ENCODE data around the gene DLGAP1. TPM values are rescaled to one million over a fixed set of nuclear protein-coding genes. Genes with fewer than 3 reads are reported as not detected.

The DLGAP1 gene
- total and polyA plus RNA-seq, 2 of the 4 experiments (the other 2 are of a cell fraction) = under 0.01 to 0.09 TPM

- H2BK20ac ChIP-seq (ENCODE audit: low read depth, low read length) = no peak overlapping the region
- DNase-seq (no peak), ATAC-seq (ENCODE audit: low read depth) (no peak)
- H3K9me1 ChIP-seq (ENCODE audit: insufficient read depth, low read length) = no peaks in the 10 kb centered on the region
- TF ChIP-seq MAZ (IDR thresholded peaks at IDR 0.05; ENCODE audit: borderline replicate concordance, low read depth, low read length) (no peak), CTCF (conservative IDR thresholded peaks at IDR 0.05; ENCODE audit: low read depth, low read length) (no peak), CHD1 (IDR thresholded peaks at IDR 0.05; ENCODE audit: low read depth, low read length) (no peak), NFE2L2 (IDR thresholded peaks at IDR 0.05; ENCODE audit: low read depth, low read length) (no peak), MXI1 (IDR thresholded peaks at IDR 0.05; ENCODE audit: borderline replicate concordance, low read depth, low read length) (no peak), POLR2A (IDR thresholded peaks at IDR 0.05; ENCODE audit: low read depth, low read length) (no peak), ELK1 (IDR thresholded peaks at IDR 0.05; ENCODE audit: borderline replicate concordance, low read depth, low read length) (no peak), RCOR1 (IDR thresholded peaks at IDR 0.05; ENCODE audit: insufficient replicate concordance, low read length) (no peak), USF2 (IDR thresholded peaks at IDR 0.05; ENCODE audit: low read depth, low read length) (no peak), RFX5 (IDR thresholded peaks at IDR 0.05; ENCODE audit: low read depth, low read length) (no peak)
- H4K91ac ChIP-seq (ENCODE audit: insufficient read depth, low read depth, low read length) = no peak overlapping the region
- no peak overlapping the region for H3K56ac ChIP-seq (ENCODE audit: extremely low read depth, insufficient read depth, low read length)
- H2BK5ac ChIP-seq (ENCODE audit: low read depth, low read length, poor library complexity, severe bottlenecking) = no peak overlapping the region
- H2AFZ ChIP-seq (replicated peaks; ENCODE audit: low read length, poor library complexity) = no peak overlapping the region
- dilution Hi-C loops (cut with HindIII; ENCODE audit: low sequenced_read_pairs, unreplicated experiment) = no loop called here
- no peak overlapping the region for H3K4me3 ChIP-seq (ENCODE audit: insufficient read depth, low read depth, low read length)
- no peak overlapping the region for H4K5ac ChIP-seq (ENCODE audit: low read depth, low read length)
- no peak overlapping the region for H3K14ac ChIP-seq (replicated peaks; ENCODE audit: low read depth, low read length)
- CTCF ChIA-PET = no interaction called here
- no peaks in the 10 kb centered on the region for H3K79me1 ChIP-seq (ENCODE audit: low read depth in 1 of 2, low read length in 2 of 2)
- H3K4me2 ChIP-seq (ENCODE audit: low read depth, low read length) = no peak overlapping the region
- in situ Hi-C loops (cut with MboI; ENCODE audit: low sequenced_read_pairs) = no loop called here
- intact Hi-C loops (cut with micrococcal nuclease) = no loop called here
- no peaks in the 10 kb centered on the region for H3K36me3 ChIP-seq (ENCODE audit: control insufficient read depth, insufficient read depth, low read length)
- H3K4me1 ChIP-seq (ENCODE audit: control insufficient read depth, insufficient read depth, low read length) = no peaks in the 10 kb centered on the region
- H3K9ac ChIP-seq (ENCODE audit: low read depth, low read length) = no peak overlapping the region
- no peak overlapping the region for H3K4ac ChIP-seq (ENCODE audit: low read depth, low read length)
- no peak overlapping the region for H2AK5ac ChIP-seq (ENCODE audit: low read depth, low read length)
- no peak overlapping the region for H2AK9ac ChIP-seq (replicated peaks; ENCODE audit: low read depth, low read length, poor library complexity)
- POLR2A ChIA-PET (ENCODE audit: unreplicated experiment) = no interaction called here
- H3K27ac ChIP-seq (ENCODE audit: insufficient read depth, low read length) = no peak overlapping the region
- no peaks in the 10 kb centered on the region for H4K20me1 ChIP-seq (ENCODE audit: insufficient read depth, low read length)
- H2BK15ac ChIP-seq (ENCODE audit: low read depth, low read length) = no peak overlapping the region
- H3K23ac ChIP-seq (ENCODE audit: low read depth, low read length) = no peak overlapping the region
- no peaks in the 10 kb centered on the region for H3K27me3 ChIP-seq (ENCODE audit: control insufficient read depth, insufficient read depth, low read length)
- H3K18ac ChIP-seq (ENCODE audit: low read depth, low read length) = no peak overlapping the region
- no TSS peak for BruUV-seq (replicated peaks)
- H4K8ac ChIP-seq (ENCODE audit: low read depth in 2 of 2, low read length in 2 of 2) = no peak overlapping the region
- H2BK120ac ChIP-seq (ENCODE audit: low read depth, low read length) = no peak overlapping the region
- 59% methylated on average over 3 of the region's 6 CpGs; no CpG with 5 or more reads in 1 of the 2 experiments for WGBS, 2 experiments (ENCODE audit: extremely low coverage in 2 of 2, insufficient read length in 1 of 2)
- no peaks in the 10 kb centered on the region for H3K9me3 ChIP-seq (ENCODE audit: control insufficient read depth, insufficient read depth, low read length)
Measured at GRCh38 chr18:4125627-4126230, 329.4 kb downstream of the DLGAP1 start.
